Spinal cord (tissue), 10 donors: ENCODE measurements around the gene OR10A2. TPM values are rescaled to one million over a fixed set of nuclear protein-coding genes. Genes with fewer than 3 reads are reported as not detected.
A peak's percentile ranks its signal among the peaks of the same experiment; 100 is the strongest.
"Not testable (repeated sequence)": the region's sequence is repeated elsewhere in the genome, so short reads cannot be mapped to it uniquely, and the experiment has no call there.

Experiments used
- DNase-seq, 6 donors: peaks; one replicate each; pipeline versions ENCODE4 v3.0.0 to v3.0.0-alpha.2; 2013 to 2015; ENCODE audit warnings: low spot score in 6 of 6, low read depth in 4 of 6
- H3K27ac ChIP-seq: one replicate; pipeline ENCODE4 v1.5.1; 2013; ENCODE audit warnings: low read depth, low read length, control low read depth
- H3K27me3 ChIP-seq: one replicate; pipeline ENCODE4 v1.6.1; 2013; ENCODE audit warnings: low read length; ENCODE audit not compliant: control insufficient read depth, insufficient read depth
- H3K36me3 ChIP-seq: one replicate; pipeline ENCODE4 v1.6.1; 2013; ENCODE audit warnings: low read length; ENCODE audit not compliant: control insufficient read depth, insufficient read depth
- H3K4me1 ChIP-seq: one replicate; pipeline ENCODE4 v1.6.1; 2013; ENCODE audit warnings: low read length; ENCODE audit not compliant: control insufficient read depth, insufficient read depth
- H3K4me3 ChIP-seq: one replicate; pipeline ENCODE4 v1.5.1; 2013; ENCODE audit warnings: low read depth, low read length, control low read depth
- H3K9me3 ChIP-seq: one replicate; pipeline ENCODE4 v1.6.1; 2013; ENCODE audit warnings: low read length; ENCODE audit not compliant: control insufficient read depth, insufficient read depth
- WGBS: methylation state at CpG from one replicate; pipeline ENCODE4 v1.1.5; 2013; ENCODE audit warnings: missing lambda C conversion rate; ENCODE audit not compliant: insufficient coverage; 5-methylcytosine and 5-hydroxymethylcytosine counted together
- polyA plus RNA-seq, 2 donors: library from polyadenylated mRNA; unstranded; fragments of 120-200 nt; gene quantifications; one replicate each; pipeline ENCODE4 v1.2.1, GENCODE V29; 2013; ENCODE audit not compliant: insufficient read length in 2 of 2
- total RNA-seq, 2 donors: library from RNA; depleted of rRNA in 1 of 2; stranded (reverse); fragments of 120-200 nt in 1 of 2; fragments of >200 nt in 1 of 2; gene quantifications; one replicate each; pipeline versions ENCODE4 v1.2.3 to v1.2.4, GENCODE V29; 2013 to 2014
- donor health status: healthy.

The OR10A2 gene
- total and polyA plus RNA-seq, 4 donors: 0.08 to 0.21 TPM; not detected in 2

DNA sequence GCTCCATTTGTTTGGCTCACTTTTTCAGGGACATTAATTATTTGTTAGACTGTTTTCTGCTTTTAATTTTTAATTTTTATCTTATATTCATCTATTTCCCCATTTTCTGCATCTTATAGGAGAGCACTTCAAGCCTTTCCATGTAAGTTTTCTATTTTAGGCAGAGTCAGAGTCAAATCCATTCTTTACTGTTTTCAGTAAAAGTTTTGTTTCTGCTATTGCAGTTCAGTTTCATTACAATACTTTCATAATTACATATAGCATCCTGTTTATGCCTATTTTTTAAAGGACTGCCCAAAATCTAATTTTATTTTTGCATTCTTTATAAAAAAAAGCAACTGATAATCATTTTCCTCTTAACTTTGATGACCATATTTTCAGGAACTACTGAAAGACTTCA, 21.2 kb upstream of the OR10A2 start:
- Histone ChIP-seq H3K27me3 (no peaks in the 10 kb centered on the region), H3K4me3 (no peak overlapping the region), H3K27ac (no peak overlapping the region), H3K9me3 (no peaks in the 10 kb centered on the region), H3K4me1 (no peaks in the 10 kb centered on the region), H3K36me3 (no peaks in the 10 kb centered on the region)
- no peak for DNase-seq

DNA sequence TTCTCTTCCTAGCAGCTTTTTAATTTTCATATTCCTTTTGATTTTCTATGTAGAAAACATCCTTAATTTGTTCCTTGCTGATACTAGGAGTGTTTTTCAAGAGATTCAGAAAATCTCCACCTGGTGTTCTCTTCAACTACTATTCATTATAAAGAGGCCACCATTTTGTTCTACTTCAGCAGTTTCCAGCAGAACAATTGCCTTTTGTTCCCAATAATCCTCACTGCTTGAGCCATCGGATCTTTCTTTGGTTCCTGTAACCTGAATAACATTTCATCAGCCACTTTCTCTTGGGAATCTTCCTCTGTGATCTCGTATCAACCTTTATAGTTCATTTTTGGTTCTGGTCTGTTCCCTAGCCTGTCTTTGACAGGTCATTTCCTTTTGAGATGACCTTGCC, 19.2 kb upstream of the OR10A2 start:
- Histone ChIP-seq H3K4me3 (no peak overlapping the region), H3K36me3 (no peaks in the 10 kb centered on the region), H3K4me1 (no peaks in the 10 kb centered on the region), H3K27me3 (no peaks in the 10 kb centered on the region), H3K9me3 (no peaks in the 10 kb centered on the region), H3K27ac (no peak overlapping the region)
- WGBS: 38% methylated on average over 2 of the region's 2 CpGs
- DNase-seq: no peak

DNA sequence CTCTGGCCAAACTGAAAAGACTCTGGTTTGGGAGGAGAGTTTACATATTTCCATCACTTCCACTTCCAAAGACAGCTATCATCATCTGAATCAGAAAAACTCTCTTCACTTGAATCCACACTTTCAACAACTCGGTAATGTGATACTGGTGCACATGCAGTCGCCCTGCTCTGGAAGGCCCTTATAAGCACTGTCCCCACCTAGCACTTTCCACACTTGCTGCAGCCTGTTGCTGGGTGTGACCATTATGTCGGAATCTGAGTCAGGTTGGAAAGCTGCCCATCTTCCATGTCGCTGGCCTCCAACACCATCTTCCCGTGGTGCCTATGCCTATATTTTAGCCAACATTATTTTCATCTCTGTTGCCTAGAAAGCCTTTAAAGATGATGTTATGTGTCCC, 18.5 kb upstream of the OR10A2 start:
- no peaks in the 10 kb centered on the region for H3K9me3 ChIP-seq
- no peaks in the 10 kb centered on the region for H3K36me3 ChIP-seq
- DNase-seq: no peak
- H3K27ac ChIP-seq: no peak overlapping the region
- no peaks in the 10 kb centered on the region for H3K4me1 ChIP-seq
- no peaks in the 10 kb centered on the region for H3K27me3 ChIP-seq
- no peak overlapping the region for H3K4me3 ChIP-seq
- WGBS: 98% methylated on average over 3 of the region's 5 CpGs

DNA sequence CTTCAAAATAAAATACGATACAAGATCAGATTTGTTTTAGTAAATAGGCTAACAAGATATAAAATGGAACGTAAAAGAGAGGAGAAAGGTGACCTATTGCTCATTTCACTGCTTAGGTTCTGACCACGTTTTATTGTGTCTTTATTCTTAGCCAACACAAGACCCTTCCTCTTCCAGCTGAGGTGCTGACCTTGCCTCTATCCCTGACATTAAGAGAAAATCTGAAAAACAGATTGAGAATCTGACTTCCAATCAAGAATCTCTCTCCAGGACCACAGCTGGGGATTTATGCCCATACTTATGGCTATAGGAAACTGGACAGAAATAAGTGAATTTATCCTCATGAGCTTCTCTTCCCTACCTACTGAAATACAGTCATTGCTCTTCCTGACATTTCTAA, 17.5 kb upstream of the OR10A2 start, which contains the start of gene OR10A5:
TSS of gene OR10A5 (plus strand) at position 301 of the 400 bp plus-strand sequence. CDS start at position 301, 0 bp downstream.
- Histone ChIP-seq H3K4me1 (no peaks in the 10 kb centered on the region), H3K4me3 (no peak within 1 kb of the TSS), H3K27ac (no peak within 1 kb of the TSS), H3K36me3 (no peaks in the 10 kb centered on the region), H3K27me3 (no peaks in the 10 kb centered on the region), H3K9me3 (no peaks in the 10 kb centered on the region)
- DNase-seq: no peak
- WGBS: no CpG with 5 or more reads among the region's 3 CpGs

DNA sequence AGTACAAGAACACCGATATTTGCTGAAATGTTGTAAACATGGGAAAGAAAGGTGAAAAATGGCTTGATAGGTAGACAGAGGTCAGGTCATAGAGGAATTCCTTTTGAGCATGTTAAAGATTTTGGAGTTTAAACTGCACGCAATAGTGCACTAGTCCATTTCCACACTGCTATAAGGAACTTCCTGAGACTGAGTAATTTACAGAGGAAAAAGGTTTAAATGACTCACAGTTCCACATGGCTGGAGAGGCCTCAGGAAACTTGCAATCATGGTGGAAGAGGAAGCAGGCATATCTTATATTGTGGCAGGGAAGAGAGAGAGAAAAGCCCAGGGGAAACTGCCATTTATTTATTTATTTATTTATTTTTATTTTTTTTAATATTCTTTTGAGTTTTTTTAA, 12.3 kb upstream of the OR10A2 start:
- Histone ChIP-seq H3K9me3 (no peaks in the 10 kb centered on the region), H3K27ac (no peak overlapping the region), H3K4me3 (no peak overlapping the region), H3K27me3 (no peaks in the 10 kb centered on the region), H3K36me3 (no peaks in the 10 kb centered on the region), H3K4me1 (no peaks in the 10 kb centered on the region)
- 89% methylated on average over 1 of the region's 2 CpGs for WGBS
- DNase-seq: no peak

DNA sequence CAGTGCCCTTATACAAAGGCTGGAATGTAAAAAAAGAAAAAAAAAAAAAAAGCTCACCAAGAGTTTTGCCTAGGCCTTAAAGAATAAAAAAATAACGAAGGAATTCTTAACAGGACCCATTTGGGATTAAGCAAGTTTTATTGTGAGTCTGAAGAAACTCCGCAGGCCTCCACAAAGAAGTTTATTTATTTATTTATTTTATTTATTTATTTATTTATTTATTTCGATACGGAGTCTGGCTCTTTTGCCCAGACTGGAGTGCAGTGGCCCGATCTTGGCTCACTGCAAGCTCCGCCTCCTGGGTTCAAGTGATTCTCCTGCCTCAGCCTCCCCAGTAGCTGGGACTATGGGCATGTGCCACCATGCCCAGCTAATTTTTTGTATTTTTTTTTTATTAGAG, 8.1 kb upstream of the OR10A2 start:
- DNase-seq, H3K27ac ChIP-seq, H3K9me3 ChIP-seq, H3K4me3 ChIP-seq, H3K36me3 ChIP-seq, H3K27me3 ChIP-seq, H3K4me1 ChIP-seq: not testable (repeated sequence)
- WGBS: 100% methylated on average over 3 of the region's 6 CpGs

DNA sequence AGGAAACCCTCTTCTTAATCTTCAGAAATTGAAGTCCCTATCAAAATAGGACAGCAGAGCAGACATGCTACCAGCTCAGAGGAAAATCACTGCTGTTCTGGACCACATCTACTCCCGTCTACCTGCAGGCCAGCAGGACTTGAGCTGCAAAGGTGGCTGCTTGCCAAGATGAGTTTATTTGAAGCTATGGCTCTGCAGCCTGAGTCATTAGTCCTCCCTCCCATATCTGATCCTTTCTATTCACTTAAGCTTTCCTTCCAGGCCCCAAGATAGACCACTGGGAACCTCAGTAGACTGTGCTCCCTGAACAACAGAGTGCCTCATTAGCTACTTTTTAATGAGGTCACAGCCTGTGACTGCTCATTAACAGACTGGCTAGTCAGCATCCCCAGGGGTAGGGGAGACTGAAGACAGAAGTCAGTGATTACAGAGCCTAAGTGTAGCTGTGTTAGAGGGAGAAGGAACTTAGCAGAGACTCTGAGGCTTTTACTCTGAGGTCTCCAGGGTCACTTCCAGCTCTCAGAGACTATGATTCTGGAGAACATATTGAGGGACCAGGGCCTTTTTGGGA, 6.8 kb upstream of the OR10A2 start:
- no peak overlapping the region for H3K27ac ChIP-seq
- H3K9me3 ChIP-seq: no peaks in the 10 kb centered on the region
- no peaks in the 10 kb centered on the region for H3K36me3 ChIP-seq
- WGBS: 90% methylated on average over 1 of the region's 1 CpG
- peak in 1 of 6 donors; percentile 44 for DNase-seq
- no peak overlapping the region for H3K4me3 ChIP-seq
- H3K27me3 ChIP-seq: no peaks in the 10 kb centered on the region
- H3K4me1 ChIP-seq: no peaks in the 10 kb centered on the region

DNA sequence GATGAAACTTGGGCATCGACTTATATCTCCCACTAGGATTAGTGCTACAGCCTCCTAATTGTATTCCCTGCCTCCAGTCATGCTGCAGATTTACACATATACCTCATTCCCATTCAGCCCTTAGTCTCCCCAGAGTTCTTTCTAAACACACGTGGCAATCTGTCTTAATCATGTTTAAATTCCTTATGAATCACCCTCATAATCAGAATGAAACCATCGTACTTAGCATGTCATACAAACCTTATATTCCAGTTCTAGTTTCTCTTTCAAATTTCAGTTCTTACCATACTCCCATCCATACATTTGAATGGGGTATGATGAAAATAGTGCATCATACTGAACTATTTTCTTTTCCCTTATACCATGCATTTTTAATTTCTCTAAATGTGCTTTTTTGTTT, 6.0 kb upstream of the OR10A2 start:
- Histone ChIP-seq H3K4me1 (no peaks in the 10 kb centered on the region), H3K9me3 (no peaks in the 10 kb centered on the region), H3K27me3 (no peaks in the 10 kb centered on the region), H3K36me3 (no peaks in the 10 kb centered on the region), H3K4me3 (no peak overlapping the region), H3K27ac (no peak overlapping the region)
- no peak for DNase-seq
- 66% methylated on average over 2 of the region's 3 CpGs for WGBS

DNA sequence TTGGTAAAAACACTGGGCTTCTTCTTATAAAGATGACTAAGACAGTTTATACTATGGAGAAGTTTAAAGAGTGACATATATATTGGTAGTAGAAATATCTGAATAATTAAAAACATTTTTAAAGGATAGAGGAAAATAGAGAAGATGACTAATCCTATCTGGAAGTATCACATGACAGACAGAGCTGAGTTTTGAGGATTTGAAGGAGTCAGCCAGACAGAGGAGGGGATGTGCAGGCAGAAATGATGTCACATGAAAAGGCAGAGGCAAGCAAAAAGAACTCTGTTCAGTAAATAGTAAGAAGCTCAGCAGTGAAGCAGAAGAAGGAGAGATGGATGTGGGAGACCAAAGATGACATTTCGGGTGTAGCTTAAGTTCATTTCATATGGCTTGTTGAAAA, 1.6 kb downstream of the OR10A2 start:
- no peak for DNase-seq
- no peaks in the 10 kb centered on the region for H3K9me3 ChIP-seq
- H3K4me1 ChIP-seq: no peaks in the 10 kb centered on the region
- H3K27me3 ChIP-seq: no peaks in the 10 kb centered on the region
- no peak overlapping the region for H3K27ac ChIP-seq
- H3K36me3 ChIP-seq: no peaks in the 10 kb centered on the region
- no CpG with 5 or more reads among the region's 1 CpG for WGBS
- no peak overlapping the region for H3K4me3 ChIP-seq

DNA sequence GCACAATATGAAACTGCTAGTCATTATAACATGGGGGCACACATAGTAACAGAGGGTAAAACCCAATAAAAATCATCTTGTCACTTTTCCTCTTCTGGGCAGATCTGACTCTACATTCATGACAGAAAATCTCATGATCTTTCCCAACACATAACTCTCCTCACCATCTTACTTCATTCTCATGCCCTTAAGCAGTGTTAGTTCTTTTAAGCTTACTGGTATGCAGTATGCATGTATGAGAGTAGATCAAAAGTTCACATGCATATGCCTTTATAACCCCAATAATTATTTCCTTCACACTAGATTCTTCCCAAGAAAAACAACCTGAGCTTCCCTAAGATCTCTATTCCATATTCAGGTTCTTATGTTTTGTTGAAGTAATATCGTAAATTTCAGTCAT, 8.4 kb downstream of the OR10A2 start:
- no peaks in the 10 kb centered on the region for H3K4me1 ChIP-seq

More for the DNA sequence above, 8.4 kb downstream of the OR10A2 start:
- WGBS: no CpG with 5 or more reads among the region's 1 CpG
- Histone ChIP-seq H3K27me3 (no peaks in the 10 kb centered on the region), H3K9me3 (no peaks in the 10 kb centered on the region), H3K4me3 (no peak overlapping the region), H3K36me3 (no peaks in the 10 kb centered on the region), H3K27ac (no peak overlapping the region)
- no peak for DNase-seq
